Measurements from ENCODE around the gene TEX2.

TEX2 gene, protein sequence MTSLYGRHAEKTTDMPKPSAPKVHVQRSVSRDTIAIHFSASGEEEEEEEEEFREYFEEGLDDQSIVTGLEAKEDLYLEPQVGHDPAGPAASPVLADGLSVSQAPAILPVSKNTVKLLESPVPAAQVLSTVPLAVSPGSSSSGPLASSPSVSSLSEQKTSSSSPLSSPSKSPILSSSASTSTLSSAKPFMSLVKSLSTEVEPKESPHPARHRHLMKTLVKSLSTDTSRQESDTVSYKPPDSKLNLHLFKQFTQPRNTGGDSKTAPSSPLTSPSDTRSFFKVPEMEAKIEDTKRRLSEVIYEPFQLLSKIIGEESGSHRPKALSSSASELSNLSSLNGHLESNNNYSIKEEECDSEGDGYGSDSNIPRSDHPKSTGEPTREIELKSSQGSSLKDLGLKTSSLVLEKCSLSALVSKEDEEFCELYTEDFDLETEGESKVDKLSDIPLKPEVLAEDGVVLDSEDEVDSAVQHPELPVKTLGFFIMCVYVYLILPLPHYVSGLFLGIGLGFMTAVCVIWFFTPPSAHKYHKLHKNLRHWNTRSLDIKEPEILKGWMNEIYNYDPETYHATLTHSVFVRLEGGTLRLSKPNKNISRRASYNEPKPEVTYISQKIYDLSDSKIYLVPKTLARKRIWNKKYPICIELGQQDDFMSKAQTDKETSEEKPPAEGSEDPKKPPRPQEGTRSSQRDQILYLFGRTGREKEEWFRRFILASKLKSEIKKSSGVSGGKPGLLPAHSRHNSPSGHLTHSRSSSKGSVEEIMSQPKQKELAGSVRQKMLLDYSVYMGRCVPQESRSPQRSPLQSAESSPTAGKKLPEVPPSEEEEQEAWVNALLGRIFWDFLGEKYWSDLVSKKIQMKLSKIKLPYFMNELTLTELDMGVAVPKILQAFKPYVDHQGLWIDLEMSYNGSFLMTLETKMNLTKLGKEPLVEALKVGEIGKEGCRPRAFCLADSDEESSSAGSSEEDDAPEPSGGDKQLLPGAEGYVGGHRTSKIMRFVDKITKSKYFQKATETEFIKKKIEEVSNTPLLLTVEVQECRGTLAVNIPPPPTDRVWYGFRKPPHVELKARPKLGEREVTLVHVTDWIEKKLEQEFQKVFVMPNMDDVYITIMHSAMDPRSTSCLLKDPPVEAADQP

DNA sequence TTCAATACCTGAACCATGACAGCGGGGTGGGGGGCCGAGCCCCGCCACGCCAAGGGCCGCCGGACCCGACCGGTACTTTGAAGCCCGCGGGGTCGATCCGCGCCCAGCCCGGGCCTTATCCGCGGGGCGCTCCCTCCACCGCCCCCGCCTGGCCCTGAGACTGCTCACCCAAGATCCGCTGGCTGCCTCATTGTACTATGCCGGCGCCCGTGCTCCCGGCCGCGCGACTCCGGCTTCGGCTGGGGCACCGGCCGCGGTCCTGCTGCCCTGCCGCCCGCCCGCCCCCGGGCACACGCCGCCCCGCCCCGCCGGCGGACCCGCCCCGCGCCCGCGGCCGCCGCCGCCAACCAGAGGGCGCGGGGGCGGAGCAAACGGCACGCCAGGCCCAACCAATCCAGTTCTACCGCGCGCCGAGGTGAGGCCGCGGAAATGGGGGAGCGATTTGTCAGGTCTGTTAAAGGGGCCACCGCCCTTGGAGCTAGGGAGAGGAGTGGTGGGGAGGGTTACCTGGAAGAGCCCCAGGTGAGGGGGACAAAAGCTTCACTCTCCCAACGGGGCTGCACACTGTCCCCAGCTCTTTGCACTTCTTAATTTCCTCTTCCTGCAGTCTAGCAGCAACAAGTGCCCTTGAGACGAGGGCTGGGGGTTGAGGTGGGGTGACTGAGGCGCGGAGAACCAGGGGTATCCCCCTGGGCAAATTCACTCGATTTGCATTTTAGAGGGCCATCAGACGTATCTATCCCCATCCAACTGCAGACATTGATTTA, at the start of gene TEX2:
Gene TEX2 (minus strand): TSS at position 261 of the 767 bp plus-strand sequence. CDS start 49,043 bp downstream, outside the sequence.
- peak; percentile 97 for DNase-seq

DNA sequence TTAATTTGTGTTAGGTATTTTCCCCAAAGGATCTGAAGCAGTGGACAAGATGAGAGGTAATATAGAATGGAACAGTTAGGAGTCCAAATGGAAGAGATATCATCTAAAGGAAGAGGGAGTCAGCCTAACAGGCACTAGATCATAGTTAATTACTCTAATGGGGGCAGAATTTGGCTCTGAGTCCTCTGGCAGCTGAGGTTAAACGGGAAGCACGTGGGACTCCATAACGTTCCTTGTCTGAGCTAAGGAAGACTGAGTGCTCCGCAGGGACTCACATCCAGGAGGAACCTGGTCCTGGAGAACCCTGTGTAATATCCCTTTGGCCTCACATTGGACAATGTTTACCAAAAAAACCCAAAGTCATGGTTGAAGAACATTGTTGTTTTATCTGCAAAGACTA, 46.6 kb upstream of the TEX2 start:
- DNase-seq = no peak

GRCh38 chr17:64309021-64309420, 46.0 kb upstream of the TEX2 start:
- no peak for DNase-seq

DNA sequence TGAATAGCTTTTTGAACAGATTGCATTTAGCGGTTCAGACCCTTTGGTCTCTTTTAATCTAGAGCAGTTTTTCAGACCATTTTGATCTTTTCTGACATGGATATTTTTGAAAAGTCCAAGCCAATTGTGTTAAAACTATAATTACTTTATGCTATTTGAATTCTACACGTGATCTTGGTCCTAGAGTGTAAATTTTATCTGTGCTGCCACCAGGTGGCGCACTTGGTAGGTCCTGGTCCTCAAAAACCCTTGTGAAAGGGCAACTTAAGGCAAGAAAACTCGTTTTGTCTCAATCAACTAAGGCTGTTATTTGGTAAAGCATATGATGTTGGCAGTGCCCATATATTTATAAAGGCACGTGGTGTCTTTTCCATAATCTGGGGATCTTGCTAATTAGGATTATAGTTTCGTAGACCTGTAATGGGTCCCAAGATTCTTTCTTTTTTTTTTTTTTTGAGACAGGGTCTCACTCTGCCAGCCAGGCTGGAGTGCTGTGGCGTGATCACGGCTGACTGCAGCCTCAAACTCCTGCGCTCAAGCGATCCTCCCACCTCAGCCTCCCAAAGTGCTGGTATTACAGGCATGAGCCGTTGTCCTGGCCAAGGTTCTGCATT, 43.9 kb upstream of the TEX2 start:
- DNase-seq = peak; percentile 85

- no peak for DNase-seq
Observed at GRCh38 chr17:64304551-64304950, 41.5 kb upstream of the TEX2 start.

DNA sequence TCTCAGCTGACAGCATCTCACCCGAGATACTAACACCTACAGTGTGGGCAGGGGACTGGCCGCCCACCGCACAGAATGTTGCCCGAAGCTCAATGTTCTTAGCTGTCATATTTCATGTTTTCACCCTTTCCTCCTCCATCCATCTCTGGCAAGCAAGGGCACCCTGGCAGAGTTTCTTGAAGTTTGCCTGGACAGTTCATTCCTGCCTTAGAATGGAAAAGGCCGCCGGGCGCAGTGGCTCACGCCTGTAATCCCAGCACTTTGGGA, 37.6 kb upstream of the TEX2 start:
- no peak for DNase-seq

GRCh38 chr17:64297467-64298088, 34.5 kb upstream of the TEX2 start:
- no peak for DNase-seq

GRCh38 chr17:64296246-64296645, 33.2 kb upstream of the TEX2 start:
- no peak for DNase-seq

GRCh38 chr17:64295146-64295545, 32.1 kb upstream of the TEX2 start:
- no peak for DNase-seq

- peak; percentile 65 for DNase-seq
Observed at GRCh38 chr17:64291268-64291851, 28.3 kb upstream of the TEX2 start.

- peak; percentile 81 for DNase-seq
Observed at GRCh38 chr17:64289741-64290141, 26.7 kb upstream of the TEX2 start.

- no peak for DNase-seq
Observed at GRCh38 chr17:64282753-64283080, 19.7 kb upstream of the TEX2 start.

DNA sequence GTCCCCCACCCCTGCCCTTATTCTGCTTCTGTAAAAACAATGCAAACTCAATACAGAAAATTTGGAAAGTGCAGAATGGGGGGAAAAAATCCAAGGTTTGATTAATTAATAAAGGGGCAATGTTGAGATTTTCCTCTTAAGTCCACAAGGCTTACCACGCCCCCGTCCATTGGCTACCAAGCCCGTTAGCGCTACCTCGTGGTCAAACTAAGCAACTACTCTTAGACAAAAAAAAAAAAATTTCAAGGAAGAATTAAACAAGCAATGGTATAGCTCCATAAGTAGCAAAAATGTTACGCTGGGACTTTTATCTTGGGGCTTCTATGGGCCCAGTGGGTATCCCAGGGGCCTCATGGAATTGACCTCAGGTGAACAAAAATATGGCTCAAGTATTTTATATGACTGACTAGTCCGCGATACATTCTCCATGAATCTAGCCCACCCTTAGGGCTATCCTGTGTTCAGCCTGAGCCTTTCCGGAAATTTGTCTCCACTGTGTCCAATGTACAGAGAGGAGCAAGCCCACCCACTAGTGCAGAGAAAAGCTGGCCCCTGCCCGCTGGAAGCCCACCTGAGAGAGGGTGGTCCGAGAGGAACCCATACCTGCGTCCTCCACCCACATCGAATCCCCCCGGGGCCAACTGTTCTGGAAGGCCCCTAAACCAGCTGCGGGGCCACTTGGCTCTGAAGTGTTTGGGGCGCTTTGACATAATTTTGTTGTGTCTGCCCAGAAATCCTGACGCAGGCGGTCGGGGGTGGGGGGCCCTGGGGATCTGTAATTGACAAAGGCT, 19.1 kb upstream of the TEX2 start:
- peak; percentile 94 for DNase-seq

DNA sequence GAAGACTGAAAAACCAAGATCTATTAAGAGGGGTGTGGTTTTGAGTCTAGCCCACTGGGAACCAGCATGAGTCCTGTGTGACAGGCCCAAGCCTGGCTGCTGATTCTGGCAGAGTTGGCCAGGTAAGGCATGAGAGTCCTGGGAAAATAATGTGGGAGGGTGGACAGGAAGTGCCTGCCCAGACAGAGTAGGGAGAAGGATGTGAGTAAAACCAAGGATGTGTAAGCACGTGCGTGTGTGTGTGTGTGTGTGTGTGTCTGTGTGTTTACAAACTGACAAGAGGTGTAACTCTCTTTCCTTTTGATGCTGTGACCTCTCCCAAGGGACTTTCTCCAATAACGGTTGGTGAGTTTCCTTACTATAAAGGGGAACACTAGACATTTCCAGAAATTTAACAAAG, 15.6 kb upstream of the TEX2 start:
- DNase-seq = no peak

GRCh38 chr17:64277831-64278562, 14.9 kb upstream of the TEX2 start:
- no peak for DNase-seq

- DNase-seq = no peak
Observed at GRCh38 chr17:64276961-64277505, 14.0 kb upstream of the TEX2 start.

DNA sequence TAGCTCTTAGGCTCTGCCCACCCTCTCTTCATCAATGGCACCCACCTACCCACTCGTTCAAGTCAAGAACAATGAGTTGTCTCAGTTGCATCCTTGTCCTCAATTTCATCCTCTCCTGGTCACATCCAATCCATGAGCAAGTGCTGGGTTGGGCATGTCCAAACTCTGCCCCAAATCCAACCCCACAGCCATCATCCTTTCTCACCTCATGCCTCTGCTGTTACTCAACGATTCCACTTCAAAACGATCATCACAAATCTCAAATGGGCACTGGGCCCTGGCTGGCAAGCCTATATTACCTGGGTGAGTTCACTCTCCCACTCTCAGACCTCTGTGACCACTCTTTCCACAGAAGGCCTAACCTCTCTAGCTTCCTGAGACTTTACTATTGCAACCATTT, 12.0 kb upstream of the TEX2 start:
- DNase-seq = no peak

GRCh38 chr17:64273006-64273405, 9.9 kb upstream of the TEX2 start:
- DNase-seq = no peak

- no peak for DNase-seq
Observed at GRCh38 chr17:64270885-64271284, 7.8 kb upstream of the TEX2 start.
